MCF 10A (cell line): ENCODE data around the gene AMOTL2. TPM values are rescaled to one million over a fixed set of nuclear protein-coding genes. Genes with fewer than 3 reads are reported as not detected.
A peak's percentile ranks its signal among the peaks of the same experiment; 100 is the strongest.

Source experiments
- BruUV-seq: library from RNA; stranded (reverse); fragments of 400-500 nt; replicated peaks from 2 replicates; lab custom pipeline; 2021; lab: Mats Ljungman, UMichigan
- CTCF ChIA-PET: fragments of 300-600 bp; sonication (Branson Sonifier 250); formaldehyde crosslinking; extraction: SDS; loops from one replicate; lab custom pipeline; 2021; ENCODE audit warnings: antibody characterized with exemption, inconsistent platforms; lab: Yijun Ruan, JAX
- POLR2A ChIA-PET: fragments of 300-600, 350-650 bp; sonication (Branson Sonifier 250); formaldehyde crosslinking; extraction: SDS; loops from one replicate; lab custom pipeline; 2020; ENCODE audit warnings: antibody characterized with exemption, inconsistent platforms; lab: Yijun Ruan, JAX
- DNase-seq: peaks from one replicate; pipeline ENCODE4 v3.0.0-alpha.2; 2018; ENCODE audit not compliant: unreplicated experiment
- H3K27ac Mint-ChIP-seq: one replicate; pipeline ENCODE4 v1.8.0; 2022; ENCODE audit warnings: mild to moderate bottlenecking, low read depth, mixed read lengths; ENCODE audit not compliant: unreplicated experiment
- H3K27me3 Mint-ChIP-seq: one replicate; pipeline ENCODE4 v1.8.0; 2022; ENCODE audit warnings: mixed read lengths; ENCODE audit not compliant: insufficient read depth, unreplicated experiment
- H3K36me3 Mint-ChIP-seq: one replicate; pipeline ENCODE4 v1.8.0; 2022; ENCODE audit warnings: mild to moderate bottlenecking, moderate library complexity, mixed read lengths; ENCODE audit not compliant: insufficient read depth, unreplicated experiment
- H3K4me1 Mint-ChIP-seq: one replicate; pipeline ENCODE4 v1.8.0; 2022; ENCODE audit warnings: mixed read lengths; ENCODE audit not compliant: insufficient read depth, unreplicated experiment
- H3K4me3 Mint-ChIP-seq: one replicate; pipeline ENCODE4 v1.8.0; 2022; ENCODE audit warnings: mild to moderate bottlenecking, moderate library complexity, mixed read lengths; ENCODE audit not compliant: unreplicated experiment
- H3K9me3 Mint-ChIP-seq: one replicate; pipeline ENCODE4 v1.8.0; 2022; ENCODE audit warnings: mixed read lengths; ENCODE audit not compliant: unreplicated experiment
- CTCF ChIP-seq: fragments of 200-600 bp; IDR thresholded peaks from one replicate; pipeline ENCODE4 v1.8.0; 2022; ENCODE audit warnings: antibody characterized with exemption, mild to moderate bottlenecking; ENCODE audit not compliant: unreplicated experiment
- intact Hi-C: fragments of 100-400 bp; cut with micrococcal nuclease; formaldehyde crosslinking; loops from 2 replicates; pipeline ENCODE4 v1.14.1; 2022
- total RNA-seq: library from RNA; stranded (reverse); gene quantifications from 2 replicates; pipeline ENCODE4 v1.2.3, GENCODE V29; 2022

Gene AMOTL2
- total RNA-seq, 1 experiment from 2014 or later: 137 TPM

DNA sequence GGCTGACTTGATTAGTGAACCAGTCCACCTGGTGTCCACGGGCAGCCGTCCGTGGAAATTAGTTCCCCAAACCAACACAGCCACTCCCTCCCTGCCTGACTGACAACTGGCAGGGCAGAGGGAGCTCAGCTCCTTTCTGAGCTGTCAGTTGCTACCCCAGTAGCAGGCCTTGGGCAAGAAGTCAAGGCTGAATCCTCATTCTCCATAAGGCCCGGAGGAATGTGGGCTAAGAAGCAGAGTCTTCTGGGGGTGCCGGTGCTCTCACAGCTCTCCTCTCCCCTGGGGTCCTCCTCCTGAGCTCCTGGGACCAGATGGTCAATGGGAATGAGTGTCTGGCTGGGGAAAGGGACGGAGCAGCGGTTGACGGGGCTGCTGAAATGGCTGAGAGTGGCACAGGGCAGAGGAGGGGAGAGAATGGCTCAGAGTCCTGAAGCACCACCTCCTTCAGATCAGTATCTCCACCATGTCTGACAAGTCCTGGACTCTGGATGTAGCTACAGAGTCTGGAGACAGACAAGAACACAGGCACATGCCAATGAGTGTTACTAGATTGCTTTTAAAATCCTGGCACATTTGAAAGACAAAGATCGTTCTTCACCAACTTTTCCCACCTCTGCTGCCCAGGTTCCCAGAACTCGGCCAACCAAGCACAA lies 16.9 kb downstream of the AMOTL2 start:
- CTCF ChIA-PET: interaction anchor here (0.6 to 30.1 kb wide), 9 partner anchors 14 to 424 kb away, joined by 3 to 449 read pairs (median 5); partner anchors contain the start of genes ANAPC13 and CEP63
- H3K9me3 Mint-ChIP-seq: no peaks in the 10 kb centered on the region
- H3K4me1 Mint-ChIP-seq: peaks cover 43% of the 10 kb centered on the region
- peak overlapping the region; percentile 27 for H3K27ac Mint-ChIP-seq
- POLR2A ChIA-PET: interaction anchor here (0.6 to 9.7 kb wide), 7 partner anchors 16 to 128 kb away, joined by 3 to 95 read pairs (median 6); partner anchors contain the start of genes AMOTL2, ANAPC13 and CEP63
- intact Hi-C loops: no loop called here
- H3K27me3 Mint-ChIP-seq: no peaks in the 10 kb centered on the region
- no TSS peak for BruUV-seq
- H3K4me3 Mint-ChIP-seq: peak overlapping the region; percentile 12
- DNase-seq: no peak
- TF ChIP-seq CTCF: no peak
- peaks cover 98% of the 10 kb centered on the region for H3K36me3 Mint-ChIP-seq

DNA sequence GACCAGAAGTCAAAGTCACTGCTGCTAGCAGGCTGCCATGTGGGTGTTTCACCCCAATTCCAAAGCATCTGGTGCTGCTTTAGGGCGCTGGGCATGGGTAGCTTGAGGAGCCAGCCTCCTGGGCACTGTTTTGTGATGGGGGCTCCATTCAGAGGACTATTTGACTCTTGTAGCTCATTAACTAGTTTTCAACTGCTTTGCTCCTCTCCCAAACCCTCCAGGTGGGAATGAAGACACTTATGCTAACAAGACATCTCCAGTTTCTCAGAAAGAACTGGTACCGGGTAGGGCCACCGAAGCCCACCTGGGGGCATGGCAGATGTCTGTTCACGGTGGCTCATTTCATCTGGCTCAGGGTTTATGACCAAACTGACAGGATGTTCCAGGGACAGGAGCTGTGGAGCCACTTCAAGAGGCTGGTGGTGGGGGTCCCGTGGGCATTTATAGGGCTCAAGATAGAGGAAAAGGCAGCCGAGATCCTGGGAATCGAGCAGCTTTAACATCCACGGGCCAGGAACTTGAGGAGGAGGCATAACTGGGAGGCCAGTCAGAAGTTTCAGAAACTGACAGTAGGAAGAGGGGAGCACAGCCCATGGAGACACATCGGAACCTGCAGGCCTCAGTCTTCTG lies 17.7 kb downstream of the AMOTL2 start:
- ChIA-PET POLR2A (interaction anchor here (0.6 to 9.7 kb wide), 10 partner anchors 9 to 131 kb away, joined by 3 to 95 read pairs (median 3); partner anchors contain the start of gene AMOTL2), CTCF (interaction anchor here (1.0 to 30.1 kb wide), 7 partner anchors 7 to 123 kb away, joined by 3 to 449 read pairs (median 5); partner anchors contain the start of genes ANAPC13 and CEP63)
- TF ChIP-seq CTCF: no peak
- H3K4me1 Mint-ChIP-seq: peaks cover 51% of the 10 kb centered on the region
- intact Hi-C loops: no loop called here
- H3K27ac Mint-ChIP-seq: peak overlapping the region; percentile 81
- no peaks in the 10 kb centered on the region for H3K27me3 Mint-ChIP-seq
- TSS peak; percentile 13 for BruUV-seq
- DNase-seq: no peak
- H3K9me3 Mint-ChIP-seq: no peaks in the 10 kb centered on the region
- H3K36me3 Mint-ChIP-seq: peaks cover 89% of the 10 kb centered on the region
- H3K4me3 Mint-ChIP-seq: no peak overlapping the region

DNA sequence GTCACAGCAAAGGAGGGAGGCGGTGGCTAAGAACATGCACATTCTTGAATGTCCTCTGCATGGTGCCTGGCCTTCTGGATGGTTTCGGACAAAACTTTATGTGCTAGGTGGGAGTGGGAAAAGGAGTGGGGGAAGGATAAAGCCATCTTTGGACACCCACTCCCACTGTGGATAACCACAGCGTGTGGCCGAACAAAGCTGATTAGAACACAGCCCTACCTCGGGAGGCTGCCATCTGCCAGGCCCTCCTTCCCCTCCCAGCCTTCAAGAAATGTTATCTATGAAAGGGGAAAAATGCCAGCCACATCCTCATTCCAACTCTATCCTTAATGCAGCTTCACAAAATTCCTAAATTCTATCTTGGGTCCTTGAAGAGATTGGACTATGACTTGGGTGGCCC lies 18.8 kb downstream of the AMOTL2 start:
- POLR2A ChIA-PET: interaction anchor here (0.6 to 9.7 kb wide), 9 partner anchors 10 to 125 kb away, joined by 3 to 95 read pairs (median 13); partner anchors contain the start of gene AMOTL2
- no peak overlapping the region for H3K4me3 Mint-ChIP-seq
- CTCF ChIA-PET: interaction anchor here (0.9 to 30.1 kb wide), 7 partner anchors 8 to 144 kb away, joined by 3 to 449 read pairs (median 3); partner anchors contain the start of genes ANAPC13 and CEP63
- DNase-seq: no peak
- no peaks in the 10 kb centered on the region for H3K9me3 Mint-ChIP-seq
- intact Hi-C loops: no loop called here
- H3K36me3 Mint-ChIP-seq: peaks cover 78% of the 10 kb centered on the region
- no TSS peak for BruUV-seq
- peak overlapping the region; percentile 81 for H3K27ac Mint-ChIP-seq
- H3K4me1 Mint-ChIP-seq: peaks cover 59% of the 10 kb centered on the region
- no peaks in the 10 kb centered on the region for H3K27me3 Mint-ChIP-seq
- no peak for TF ChIP-seq CTCF
